IMR-90 (cell line): Measurements from ENCODE around the gene FAM89A.

Source experiments
- POLR2A ChIP-seq: IDR thresholded peaks from 2 replicates; pipeline ENCODE4 v1.6.1; 2012; ENCODE audit warnings: mild to moderate bottlenecking, low read depth, low read length
- RFX5 ChIP-seq: IDR thresholded peaks from 2 replicates; pipeline ENCODE4 v1.8.0; 2012; ENCODE audit warnings: low read depth, mild to moderate bottlenecking, low read length, moderate library complexity
- TF ChIP-seq, protein P1 (sequence below): conservative IDR thresholded peaks from 2 replicates; pipeline ENCODE4 v1.5.1; 2012; ENCODE audit warnings: mild to moderate bottlenecking, low read depth, low read length, improper control_type of control experiment
- TF ChIP-seq, protein P2 (sequence below): fragments of 150-350 bp; IDR thresholded peaks from 2 replicates; pipeline ENCODE4 v1.6.1; 2017; ENCODE audit warnings: mild to moderate bottlenecking, antibody characterized with exemption, low read length, low read depth

DNA sequence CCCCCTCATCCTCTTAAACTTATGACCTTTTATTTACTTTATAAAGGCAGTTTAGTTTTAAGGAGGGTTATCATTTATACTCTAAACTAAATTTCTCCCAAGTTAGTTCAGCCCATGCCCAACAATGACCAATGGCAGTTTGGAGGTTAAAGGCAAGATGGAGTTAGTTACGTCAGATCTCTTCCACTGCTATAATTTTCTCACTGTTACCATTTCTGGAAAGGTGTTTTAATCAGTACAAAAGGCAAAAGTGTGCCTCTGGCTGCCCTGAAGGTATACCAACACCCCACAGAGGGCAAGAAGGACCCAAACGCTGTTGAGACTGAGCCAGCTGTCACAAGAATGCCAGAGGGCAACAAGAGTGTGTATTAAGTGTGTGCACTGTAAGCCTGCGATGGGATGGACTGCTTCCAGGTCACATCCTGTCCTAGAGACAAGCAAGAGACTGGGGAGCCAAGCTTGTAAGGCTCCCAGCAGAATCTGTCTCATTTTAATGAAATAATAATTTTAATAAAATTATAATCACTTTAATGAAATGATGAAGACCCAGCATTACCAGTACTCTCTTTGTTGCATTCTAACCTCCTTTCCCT is 32.5 kb upstream of the FAM89A start:
- TF ChIP-seq, protein P1, sequence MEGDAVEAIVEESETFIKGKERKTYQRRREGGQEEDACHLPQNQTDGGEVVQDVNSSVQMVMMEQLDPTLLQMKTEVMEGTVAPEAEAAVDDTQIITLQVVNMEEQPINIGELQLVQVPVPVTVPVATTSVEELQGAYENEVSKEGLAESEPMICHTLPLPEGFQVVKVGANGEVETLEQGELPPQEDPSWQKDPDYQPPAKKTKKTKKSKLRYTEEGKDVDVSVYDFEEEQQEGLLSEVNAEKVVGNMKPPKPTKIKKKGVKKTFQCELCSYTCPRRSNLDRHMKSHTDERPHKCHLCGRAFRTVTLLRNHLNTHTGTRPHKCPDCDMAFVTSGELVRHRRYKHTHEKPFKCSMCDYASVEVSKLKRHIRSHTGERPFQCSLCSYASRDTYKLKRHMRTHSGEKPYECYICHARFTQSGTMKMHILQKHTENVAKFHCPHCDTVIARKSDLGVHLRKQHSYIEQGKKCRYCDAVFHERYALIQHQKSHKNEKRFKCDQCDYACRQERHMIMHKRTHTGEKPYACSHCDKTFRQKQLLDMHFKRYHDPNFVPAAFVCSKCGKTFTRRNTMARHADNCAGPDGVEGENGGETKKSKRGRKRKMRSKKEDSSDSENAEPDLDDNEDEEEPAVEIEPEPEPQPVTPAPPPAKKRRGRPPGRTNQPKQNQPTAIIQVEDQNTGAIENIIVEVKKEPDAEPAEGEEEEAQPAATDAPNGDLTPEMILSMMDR = no peak
- no peak for TF ChIP-seq RFX5
- TF ChIP-seq, protein P2, sequence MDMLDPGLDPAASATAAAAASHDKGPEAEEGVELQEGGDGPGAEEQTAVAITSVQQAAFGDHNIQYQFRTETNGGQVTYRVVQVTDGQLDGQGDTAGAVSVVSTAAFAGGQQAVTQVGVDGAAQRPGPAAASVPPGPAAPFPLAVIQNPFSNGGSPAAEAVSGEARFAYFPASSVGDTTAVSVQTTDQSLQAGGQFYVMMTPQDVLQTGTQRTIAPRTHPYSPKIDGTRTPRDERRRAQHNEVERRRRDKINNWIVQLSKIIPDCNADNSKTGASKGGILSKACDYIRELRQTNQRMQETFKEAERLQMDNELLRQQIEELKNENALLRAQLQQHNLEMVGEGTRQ = no peak
- no peak for TF ChIP-seq POLR2A
